CD4-positive, CD25-positive, alpha-beta regulatory T cell (primary cell): ENCODE data around the gene PEAK1. TPM values are rescaled to one million over a fixed set of nuclear protein-coding genes. Genes with fewer than 3 reads are reported as not detected.
"Not testable (repeated sequence)": the region's sequence is repeated elsewhere in the genome, so short reads cannot be mapped to it uniquely, and the experiment has no call there.

Source experiments
- ATAC-seq, 2 donors: fragments of 150-1000 bp; cut with Tn5 transposase; one replicate each; pipeline ENCODE4 v1.10.0; 2021; ENCODE audit warnings: low read depth in 2 of 2, moderate number of reproducible peaks in 2 of 2, moderate library complexity in 1 of 2
- DNase-seq, 3 donors: peaks; one replicate each; pipeline versions ENCODE4 v3.0.0 to v3.0.0-alpha.2; 2012 to 2022; ENCODE audit warnings: mixed read lengths in 1 of 3
- H3K27ac ChIP-seq: one replicate; pipeline ENCODE4 v1.7.0; 2013; ENCODE audit warnings: mild to moderate bottlenecking, low read length; ENCODE audit not compliant: insufficient read depth, poor library complexity, severe bottlenecking
- H3K27me3 ChIP-seq: one replicate; pipeline ENCODE4 v1.7.0; 2013; ENCODE audit warnings: low read length; ENCODE audit not compliant: control insufficient read depth, insufficient read depth
- H3K36me3 ChIP-seq: one replicate; pipeline ENCODE4 v1.7.0; 2013; ENCODE audit warnings: mild to moderate bottlenecking, low read length, moderate library complexity; ENCODE audit not compliant: control insufficient read depth, insufficient read depth
- H3K4me1 ChIP-seq: 2 replicates; pipeline ENCODE4 v1.7.0; 2013; ENCODE audit warnings: mild to moderate bottlenecking, low read length; ENCODE audit not compliant: insufficient read depth, control insufficient read depth, poor library complexity, severe bottlenecking
- H3K4me3 ChIP-seq: one replicate; pipeline ENCODE4 v1.7.0; 2013; ENCODE audit warnings: low read depth, mild to moderate bottlenecking, low read length, moderate library complexity
- H3K9me3 ChIP-seq, 2 experiments: 1 replicate in 1 of 2; 2 replicates in 1 of 2; pipeline ENCODE4 v1.7.0; 2013; ENCODE audit warnings: low read length in 2 of 2, mild to moderate bottlenecking in 1 of 2, moderate library complexity in 1 of 2; ENCODE audit not compliant: control insufficient read depth in 2 of 2
- H3K27ac Mint-ChIP-seq, 3 donors: one replicate each; pipeline ENCODE4 v1.8.0; 2020 to 2022; ENCODE audit warnings: mild to moderate bottlenecking in 3 of 3, mixed read lengths in 3 of 3, moderate library complexity in 2 of 3
- H3K27me3 Mint-ChIP-seq: one replicate; pipeline ENCODE4 v1.8.0; 2022; ENCODE audit warnings: mild to moderate bottlenecking, mixed read lengths
- H3K36me3 Mint-ChIP-seq: one replicate; pipeline ENCODE4 v1.8.0; 2020; ENCODE audit warnings: mixed read lengths
- H3K4me1 Mint-ChIP-seq, 4 donors: one replicate each; pipeline ENCODE4 v1.8.0; 2020 to 2022; ENCODE audit warnings: mixed read lengths in 4 of 4, mild to moderate bottlenecking in 1 of 4
- H3K4me3 Mint-ChIP-seq, 4 donors: one replicate each; pipeline ENCODE4 v1.8.0; 2020 to 2022; ENCODE audit warnings: mild to moderate bottlenecking in 4 of 4, mixed read lengths in 4 of 4, moderate library complexity in 3 of 4
- H3K9me3 Mint-ChIP-seq, 7 donors: one replicate each; pipeline ENCODE4 v1.8.0; 2020 to 2022; ENCODE audit warnings: mixed read lengths in 7 of 7, mild to moderate bottlenecking in 3 of 7, moderate library complexity in 2 of 7
- polyA plus RNA-seq, 4 donors: library from polyadenylated mRNA; unstranded; fragments of 300-500 nt; fragmentation: Illumina TruSeq; gene quantifications; one replicate each; pipeline ENCODE4 v1.2.3, GENCODE V29; 2021
- total RNA-seq: library from RNA; stranded (reverse); gene quantifications from one replicate; pipeline ENCODE4 v1.2.3, GENCODE V29; 2022

Gene PEAK1
- total and polyA plus RNA-seq, 5 donors from 2014 or later = 0.15 to 9.6 (median 1.1) TPM

DNA sequence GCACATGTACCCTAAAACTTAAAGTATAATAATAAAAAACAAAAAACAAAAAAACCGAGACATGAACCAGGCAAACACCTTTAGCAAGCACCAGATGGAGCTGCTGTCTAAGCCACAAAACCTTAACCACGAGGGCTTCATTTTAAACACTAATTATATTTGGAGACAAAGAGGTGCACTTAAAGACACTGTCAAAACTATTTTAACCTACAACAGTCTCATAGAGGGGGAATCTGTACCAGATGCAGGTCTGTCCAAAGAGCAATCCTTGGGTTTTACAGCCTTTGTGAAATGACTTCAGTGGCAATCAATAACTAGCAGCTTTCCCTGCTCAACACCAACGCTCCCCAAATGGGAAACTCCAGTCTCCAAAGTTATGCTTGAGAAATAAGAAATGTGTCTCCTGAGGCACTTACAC, 233.3 kb downstream of the PEAK1 start:
- H3K36me3 ChIP-seq = no peaks in the 10 kb centered on the region
- Mint-ChIP-seq H3K4me1 (peaks cover 8 to 18% (median 12%) of the 10 kb centered on the region in 4 donors), H3K9me3 (no peaks in the 10 kb centered on the region), H3K27me3 (no peaks in the 10 kb centered on the region), H3K36me3 (no peaks in the 10 kb centered on the region), H3K27ac (no peak overlapping the region), H3K4me3 (no peak overlapping the region)
- peak in 1 of 3 donors; percentile 51 for DNase-seq
- H3K9me3 ChIP-seq = no peaks in the 10 kb centered on the region
- no peak overlapping the region for H3K27ac ChIP-seq
- no peak overlapping the region for H3K4me3 ChIP-seq
- peaks cover 5% of the 10 kb centered on the region for H3K4me1 ChIP-seq
- H3K27me3 ChIP-seq = no peaks in the 10 kb centered on the region
- ATAC-seq = no peak

GRCh38 chr15:77185242-77185785, 234.6 kb downstream of the PEAK1 start:
- peaks cover 5% of the 10 kb centered on the region for H3K4me1 ChIP-seq
- ATAC-seq = no peak
- Mint-ChIP-seq H3K27ac (peak overlapping the region in 1 of 3 donors; percentile 49), H3K4me1 (peaks cover 8 to 18% (median 16%) of the 10 kb centered on the region in 4 donors), H3K36me3 (peaks cover 4% of the 10 kb centered on the region), H3K27me3 (no peaks in the 10 kb centered on the region), H3K9me3 (no peaks in the 10 kb centered on the region), H3K4me3 (no peak overlapping the region)
- no peaks in the 10 kb centered on the region for H3K9me3 ChIP-seq
- no peak overlapping the region for H3K4me3 ChIP-seq
- no peak for DNase-seq
- H3K27ac ChIP-seq = no peak overlapping the region
- H3K27me3 ChIP-seq = no peaks in the 10 kb centered on the region
- no peaks in the 10 kb centered on the region for H3K36me3 ChIP-seq

GRCh38 chr15:77184352-77184751, 235.6 kb downstream of the PEAK1 start:
- not testable (repeated sequence) for H3K9me3 ChIP-seq, H3K4me3 ChIP-seq, H3K9me3 Mint-ChIP-seq, ATAC-seq, H3K36me3 ChIP-seq, H3K4me3 Mint-ChIP-seq, H3K27ac ChIP-seq, H3K27me3 Mint-ChIP-seq, DNase-seq, H3K27me3 ChIP-seq, H3K36me3 Mint-ChIP-seq, H3K27ac Mint-ChIP-seq
- peaks cover 12% of the 10 kb centered on the region for H3K4me1 ChIP-seq
- peaks cover 13 to 27% (median 23%) of the 10 kb centered on the region in 4 donors for H3K4me1 Mint-ChIP-seq

GRCh38 chr15:77183066-77183465, 236.8 kb downstream of the PEAK1 start:
- no peak for ATAC-seq
- H3K27ac Mint-ChIP-seq = no peak overlapping the region
- peaks cover 15% of the 10 kb centered on the region for H3K4me1 ChIP-seq
- H3K4me1 Mint-ChIP-seq = peaks cover 13 to 31% (median 21%) of the 10 kb centered on the region in 4 donors
- H3K9me3 Mint-ChIP-seq = no peaks in the 10 kb centered on the region
- H3K36me3 Mint-ChIP-seq = peaks cover 4% of the 10 kb centered on the region
- H3K27me3 ChIP-seq = no peaks in the 10 kb centered on the region
- no peak overlapping the region for H3K4me3 ChIP-seq
- H3K27ac ChIP-seq = no peak overlapping the region
- H3K36me3 ChIP-seq = no peaks in the 10 kb centered on the region
- H3K4me3 Mint-ChIP-seq = no peak overlapping the region
- H3K9me3 ChIP-seq = no peaks in the 10 kb centered on the region
- DNase-seq = no peak
- no peaks in the 10 kb centered on the region for H3K27me3 Mint-ChIP-seq

- Mint-ChIP-seq H3K27ac (peak overlapping the region in 1 of 3 donors; percentile 16), H3K9me3 (no peaks in the 10 kb centered on the region), H3K4me3 (no peak overlapping the region), H3K36me3 (peaks cover 4% of the 10 kb centered on the region), H3K27me3 (no peaks in the 10 kb centered on the region), H3K4me1 (peaks cover 10 to 24% (median 17%) of the 10 kb centered on the region in 4 donors)
- Histone ChIP-seq H3K4me1 (peaks cover 10% of the 10 kb centered on the region), H3K4me3 (no peak overlapping the region), H3K27ac (no peak overlapping the region), H3K9me3 (no peaks in the 10 kb centered on the region), H3K27me3 (no peaks in the 10 kb centered on the region), H3K36me3 (no peaks in the 10 kb centered on the region)
- no peak for ATAC-seq
- DNase-seq = peak in 1 of 3 donors; percentile 14
Measured at GRCh38 chr15:77181305-77182074, 238.4 kb downstream of the PEAK1 start.

- no peaks in the 10 kb centered on the region for H3K27me3 Mint-ChIP-seq
- H3K9me3 ChIP-seq = no peaks in the 10 kb centered on the region
- ATAC-seq (no peak), DNase-seq (no peak)
- H3K27ac Mint-ChIP-seq = no peak overlapping the region
- no peak overlapping the region for H3K4me3 Mint-ChIP-seq
- no peak overlapping the region for H3K27ac ChIP-seq
- no peaks in the 10 kb centered on the region for H3K36me3 ChIP-seq
- peaks cover 10% of the 10 kb centered on the region for H3K4me1 ChIP-seq
- no peaks in the 10 kb centered on the region for H3K27me3 ChIP-seq
- no peaks in the 10 kb centered on the region for H3K9me3 Mint-ChIP-seq
- peaks cover 4% of the 10 kb centered on the region for H3K36me3 Mint-ChIP-seq
- peaks cover 10 to 24% (median 17%) of the 10 kb centered on the region in 4 donors for H3K4me1 Mint-ChIP-seq
- H3K4me3 ChIP-seq = no peak overlapping the region
Measured at GRCh38 chr15:77180757-77181156, 239.1 kb downstream of the PEAK1 start.

DNA sequence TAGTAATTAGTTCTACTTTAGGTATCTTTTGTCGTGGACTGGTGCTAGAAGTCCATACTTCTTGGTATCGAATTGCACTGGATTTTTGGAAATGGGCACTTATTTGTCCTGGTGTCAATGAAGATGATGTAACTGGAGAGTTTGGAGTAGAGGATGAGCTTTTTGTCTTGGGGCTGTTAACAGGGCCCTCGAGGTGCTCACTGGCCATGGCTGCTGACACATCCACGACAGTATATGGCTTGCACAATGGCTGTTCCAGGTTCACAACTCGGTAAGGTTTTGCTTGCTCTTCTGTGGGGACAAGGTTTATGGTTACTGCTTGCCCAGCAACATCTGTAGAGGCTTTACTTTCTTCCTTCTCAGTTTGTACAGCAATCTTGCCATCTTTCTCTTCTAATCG, 239.6 kb downstream of the PEAK1 start:
- H3K27ac ChIP-seq = no peak overlapping the region
- peaks cover 10 to 24% (median 16%) of the 10 kb centered on the region in 4 donors for H3K4me1 Mint-ChIP-seq
- H3K27me3 ChIP-seq = no peaks in the 10 kb centered on the region
- H3K27me3 Mint-ChIP-seq = no peaks in the 10 kb centered on the region
- H3K27ac Mint-ChIP-seq = peak overlapping the region in 2 of 3 donors; percentile 81 to 91
- H3K4me1 ChIP-seq = peaks cover 10% of the 10 kb centered on the region
- no peaks in the 10 kb centered on the region for H3K9me3 ChIP-seq
- ATAC-seq (no peak), DNase-seq (no peak)
- no peaks in the 10 kb centered on the region for H3K9me3 Mint-ChIP-seq
- no peaks in the 10 kb centered on the region for H3K36me3 ChIP-seq
- H3K4me3 Mint-ChIP-seq = no peak overlapping the region
- no peak overlapping the region for H3K4me3 ChIP-seq
- H3K36me3 Mint-ChIP-seq = peaks cover 4% of the 10 kb centered on the region
